Skin epidermis (tissue), 12 donors: ENCODE results near the gene ERRFI1.
"Not testable (repeated sequence)": the region's sequence is repeated elsewhere in the genome, so short reads cannot be mapped to it uniquely, and the experiment has no call there.

ENCODE experiments used
- H3K27ac ChIP-seq, 21 experiments: fragments of 200-600 bp; sonication (generic) in 11 of 21; one replicate each; pipeline ENCODE4 v1.5.0; 2020; ENCODE audit warnings: mild to moderate bottlenecking in 3 of 21, inconsistent platforms in 2 of 21, moderate library complexity in 2 of 21
- H3K4me3 ChIP-seq, 7 experiments: fragments of 200-600 bp; sonication (generic) in 2 of 7; one replicate each; pipeline ENCODE4 v1.5.0; 2020; ENCODE audit warnings: inconsistent platforms in 2 of 7, mild to moderate bottlenecking in 2 of 7, moderate library complexity in 1 of 7

Gene ERRFI1

GRCh38 chr1:7985851-7986612, 40.1 kb downstream of the ERRFI1 start:
- Histone ChIP-seq H3K27ac (no peak overlapping the region), H3K4me3 (no peak overlapping the region)

GRCh38 chr1:7984811-7985210, 41.3 kb downstream of the ERRFI1 start:
- no peak overlapping the region for H3K27ac ChIP-seq
- no peak overlapping the region for H3K4me3 ChIP-seq

GRCh38 chr1:7983086-7983778, 42.9 kb downstream of the ERRFI1 start:
- Histone ChIP-seq H3K4me3 (no peak overlapping the region), H3K27ac (no peak overlapping the region)

- H3K4me3 ChIP-seq, result no peak overlapping the region
- no peak overlapping the region for H3K27ac ChIP-seq
These were observed 45.1 kb downstream of the ERRFI1 start for GRCh38 chr1:7980984-7981383.

GRCh38 chr1:7975212-7975865, 50.8 kb downstream of the ERRFI1 start:
- no peak overlapping the region for H3K4me3 ChIP-seq
- H3K27ac ChIP-seq, result peak overlapping the region in 1 of 21 experiments; percentile 7

- Histone ChIP-seq H3K27ac (no peak overlapping the region), H3K4me3 (no peak overlapping the region)
These were observed 53.0 kb downstream of the ERRFI1 start for GRCh38 chr1:7973086-7973485.

- Histone ChIP-seq H3K4me3 (no peak overlapping the region), H3K27ac (no peak overlapping the region)
These were observed 53.8 kb downstream of the ERRFI1 start for GRCh38 chr1:7972285-7972684.

GRCh38 chr1:7971024-7971423, 55.1 kb downstream of the ERRFI1 start:
- Histone ChIP-seq H3K27ac (no peak overlapping the region), H3K4me3 (no peak overlapping the region)

GRCh38 chr1:7970246-7970645, 55.9 kb downstream of the ERRFI1 start:
- Histone ChIP-seq H3K4me3 (no peak overlapping the region), H3K27ac (peak overlapping the region in 1 of 21 experiments; percentile 18)

GRCh38 chr1:7967651-7968050, 58.5 kb downstream of the ERRFI1 start:
- H3K4me3 ChIP-seq, result no peak overlapping the region
- no peak overlapping the region for H3K27ac ChIP-seq

- no peak overlapping the region for H3K4me3 ChIP-seq
- no peak overlapping the region for H3K27ac ChIP-seq
These were observed 58.9 kb downstream of the ERRFI1 start for GRCh38 chr1:7967196-7967595.

GRCh38 chr1:7964476-7964875, 61.6 kb downstream of the ERRFI1 start:
- Histone ChIP-seq H3K4me3 (no peak overlapping the region), H3K27ac (peak overlapping the region in 1 of 21 experiments; percentile 30)

- not testable (repeated sequence) for H3K27ac ChIP-seq, H3K4me3 ChIP-seq
These were observed 62.3 kb downstream of the ERRFI1 start for GRCh38 chr1:7963841-7964240.

GRCh38 chr1:7963378-7963730, 62.8 kb downstream of the ERRFI1 start:
- H3K27ac ChIP-seq, H3K4me3 ChIP-seq: not testable (repeated sequence)

- Histone ChIP-seq H3K27ac (peak overlapping the region in 12 of 21 experiments; percentile 85 to 99 (median 92)), H3K4me3 (peak overlapping the region in 5 of 7 experiments; percentile 67 to 92 (median 88))
These were observed 63.3 kb downstream of the ERRFI1 start for GRCh38 chr1:7962636-7963377.

GRCh38 chr1:7962014-7962335, 64.1 kb downstream of the ERRFI1 start:
- Histone ChIP-seq H3K4me3 (peak overlapping the region; percentile 67 to 92 (median 81)), H3K27ac (peak overlapping the region; percentile 82 to 99 (median 93))
